Activated T-cell treated with anti-CD3 and anti-CD28 coated beads, Interleukin-2, amount 50 U/mL, for 24 hours (primary cell): ENCODE measurements around the gene MYRFL.
"Not testable (repeated sequence)": the region's sequence is repeated elsewhere in the genome, so short reads cannot be mapped to it uniquely, and the experiment has no call there.

Source experiments
- DNase-seq: peaks from one replicate; pipeline ENCODE4 v3.0.0-alpha.2; 2020
- H3K27ac Mint-ChIP-seq: 2 replicates; pipeline ENCODE4 v1.8.0; 2020; ENCODE audit warnings: mild to moderate bottlenecking, mixed read lengths
- H3K27me3 Mint-ChIP-seq: 2 replicates; pipeline ENCODE4 v1.8.0; 2020; ENCODE audit warnings: mixed read lengths
- H3K36me3 Mint-ChIP-seq: 2 replicates; pipeline ENCODE4 v1.8.0; 2020; ENCODE audit warnings: low read depth, mixed read lengths
- H3K4me1 Mint-ChIP-seq: 2 replicates; pipeline ENCODE4 v1.8.0; 2020; ENCODE audit warnings: low read depth, mixed read lengths
- H3K4me3 Mint-ChIP-seq: 2 replicates; pipeline ENCODE4 v1.8.0; 2020; ENCODE audit warnings: mild to moderate bottlenecking, moderate library complexity, mixed read lengths
- H3K9me3 Mint-ChIP-seq: 2 replicates; pipeline ENCODE4 v1.8.0; 2020; ENCODE audit warnings: mixed read lengths

Gene MYRFL

GRCh38 chr12:69834147-69834546, 9.1 kb downstream of the MYRFL start:
- H3K4me3 Mint-ChIP-seq, result no peak overlapping the region
- H3K27ac Mint-ChIP-seq, result no peak overlapping the region
- H3K4me1 Mint-ChIP-seq, result no peaks in the 10 kb centered on the region
- no peaks in the 10 kb centered on the region for H3K9me3 Mint-ChIP-seq
- peaks cover 22% of the 10 kb centered on the region for H3K27me3 Mint-ChIP-seq
- H3K36me3 Mint-ChIP-seq, result no peaks in the 10 kb centered on the region
- DNase-seq, result no peak

- no peaks in the 10 kb centered on the region for H3K36me3 Mint-ChIP-seq
- H3K4me1 Mint-ChIP-seq, result no peaks in the 10 kb centered on the region
- H3K4me3 Mint-ChIP-seq, result no peak overlapping the region
- peaks cover 20% of the 10 kb centered on the region for H3K27me3 Mint-ChIP-seq
- no peaks in the 10 kb centered on the region for H3K9me3 Mint-ChIP-seq
- DNase-seq, result no peak
- H3K27ac Mint-ChIP-seq, result no peak overlapping the region
These were observed 9.5 kb downstream of the MYRFL start for GRCh38 chr12:69834576-69834975.

- no peaks in the 10 kb centered on the region for H3K4me1 Mint-ChIP-seq
- H3K4me3 Mint-ChIP-seq, result no peak overlapping the region
- H3K36me3 Mint-ChIP-seq, result no peaks in the 10 kb centered on the region
- H3K27me3 Mint-ChIP-seq, result peaks cover 19% of the 10 kb centered on the region
- no peak for DNase-seq
- H3K27ac Mint-ChIP-seq, result no peak overlapping the region
- no peaks in the 10 kb centered on the region for H3K9me3 Mint-ChIP-seq
These were observed 10.1 kb downstream of the MYRFL start for GRCh38 chr12:69835081-69835480.

GRCh38 chr12:69836015-69836414, 11.0 kb downstream of the MYRFL start:
- Mint-ChIP-seq H3K27me3 (peaks cover 22% of the 10 kb centered on the region), H3K36me3 (no peaks in the 10 kb centered on the region), H3K4me1 (no peaks in the 10 kb centered on the region), H3K4me3 (no peak overlapping the region), H3K9me3 (no peaks in the 10 kb centered on the region), H3K27ac (no peak overlapping the region)
- no peak for DNase-seq

GRCh38 chr12:69837191-69837590, 12.2 kb downstream of the MYRFL start:
- Mint-ChIP-seq H3K27me3 (peaks cover 19% of the 10 kb centered on the region), H3K36me3 (no peaks in the 10 kb centered on the region), H3K9me3 (no peaks in the 10 kb centered on the region), H3K4me1 (no peaks in the 10 kb centered on the region), H3K27ac (no peak overlapping the region), H3K4me3 (no peak overlapping the region)
- DNase-seq, result no peak

- peaks cover 16% of the 10 kb centered on the region for H3K27me3 Mint-ChIP-seq
- no peak overlapping the region for H3K4me3 Mint-ChIP-seq
- no peak for DNase-seq
- no peaks in the 10 kb centered on the region for H3K9me3 Mint-ChIP-seq
- H3K27ac Mint-ChIP-seq, result no peak overlapping the region
- no peaks in the 10 kb centered on the region for H3K4me1 Mint-ChIP-seq
- no peaks in the 10 kb centered on the region for H3K36me3 Mint-ChIP-seq
These were observed 12.8 kb downstream of the MYRFL start for GRCh38 chr12:69837657-69838415.

- no peak for DNase-seq
- Mint-ChIP-seq H3K9me3 (no peaks in the 10 kb centered on the region), H3K36me3 (no peaks in the 10 kb centered on the region), H3K4me1 (no peaks in the 10 kb centered on the region), H3K4me3 (no peak overlapping the region), H3K27me3 (peaks cover 17% of the 10 kb centered on the region), H3K27ac (no peak overlapping the region)
These were observed 15.7 kb downstream of the MYRFL start for GRCh38 chr12:69840727-69841126.

- no peak for DNase-seq
- Mint-ChIP-seq H3K27me3 (peaks cover 20% of the 10 kb centered on the region), H3K27ac (no peak overlapping the region), H3K4me3 (no peak overlapping the region), H3K4me1 (no peaks in the 10 kb centered on the region), H3K9me3 (no peaks in the 10 kb centered on the region), H3K36me3 (no peaks in the 10 kb centered on the region)
These were observed 18.6 kb downstream of the MYRFL start for GRCh38 chr12:69843608-69844007.

GRCh38 chr12:69844416-69844815, 19.4 kb downstream of the MYRFL start:
- Mint-ChIP-seq H3K27me3 (peaks cover 21% of the 10 kb centered on the region), H3K4me3 (no peak overlapping the region), H3K27ac (no peak overlapping the region), H3K4me1 (no peaks in the 10 kb centered on the region), H3K36me3 (no peaks in the 10 kb centered on the region), H3K9me3 (no peaks in the 10 kb centered on the region)
- no peak for DNase-seq

GRCh38 chr12:69844836-69845235, 19.8 kb downstream of the MYRFL start:
- H3K27ac Mint-ChIP-seq, result no peak overlapping the region
- H3K27me3 Mint-ChIP-seq, result peaks cover 24% of the 10 kb centered on the region
- no peak overlapping the region for H3K4me3 Mint-ChIP-seq
- H3K36me3 Mint-ChIP-seq, result no peaks in the 10 kb centered on the region
- no peaks in the 10 kb centered on the region for H3K9me3 Mint-ChIP-seq
- H3K4me1 Mint-ChIP-seq, result no peaks in the 10 kb centered on the region
- DNase-seq, result no peak

- no peaks in the 10 kb centered on the region for H3K36me3 Mint-ChIP-seq
- no peak for DNase-seq
- no peak overlapping the region for H3K4me3 Mint-ChIP-seq
- no peak overlapping the region for H3K27ac Mint-ChIP-seq
- H3K4me1 Mint-ChIP-seq, result no peaks in the 10 kb centered on the region
- H3K9me3 Mint-ChIP-seq, result no peaks in the 10 kb centered on the region
- peaks cover 25% of the 10 kb centered on the region for H3K27me3 Mint-ChIP-seq
These were observed 21.9 kb downstream of the MYRFL start for GRCh38 chr12:69846976-69847375.

GRCh38 chr12:69851976-69852375, 26.9 kb downstream of the MYRFL start:
- Mint-ChIP-seq H3K9me3 (peaks cover 3% of the 10 kb centered on the region), H3K4me1 (no peaks in the 10 kb centered on the region), H3K36me3 (no peaks in the 10 kb centered on the region), H3K4me3 (no peak overlapping the region), H3K27ac (no peak overlapping the region), H3K27me3 (peaks cover 19% of the 10 kb centered on the region)
- DNase-seq, result no peak

GRCh38 chr12:69853176-69853961, 28.3 kb downstream of the MYRFL start:
- not testable (repeated sequence) for H3K4me1 Mint-ChIP-seq, DNase-seq, H3K27ac Mint-ChIP-seq, H3K4me3 Mint-ChIP-seq, H3K9me3 Mint-ChIP-seq, H3K36me3 Mint-ChIP-seq
- peaks cover 17% of the 10 kb centered on the region for H3K27me3 Mint-ChIP-seq

- Mint-ChIP-seq H3K4me1 (no peaks in the 10 kb centered on the region), H3K36me3 (no peaks in the 10 kb centered on the region), H3K27ac (no peak overlapping the region), H3K9me3 (no peaks in the 10 kb centered on the region), H3K27me3 (peaks cover 44% of the 10 kb centered on the region), H3K4me3 (no peak overlapping the region)
- DNase-seq, result no peak
These were observed 41.7 kb downstream of the MYRFL start for GRCh38 chr12:69866698-69867097.

GRCh38 chr12:69868695-69869094, 43.7 kb downstream of the MYRFL start:
- Mint-ChIP-seq H3K27me3 (peaks cover 47% of the 10 kb centered on the region), H3K4me1 (no peaks in the 10 kb centered on the region), H3K9me3 (no peaks in the 10 kb centered on the region), H3K36me3 (no peaks in the 10 kb centered on the region), H3K27ac (no peak overlapping the region), H3K4me3 (no peak overlapping the region)
- no peak for DNase-seq
